Activated effector memory CD4-positive, alpha-beta T cell treated with anti-CD3 and anti-CD28 coated beads, Interleukin-2, amount 50 U/mL, for 16 hours (primary cell): ENCODE measurements around the gene ZNF280D.

ENCODE experiments used
- DNase-seq: peaks from one replicate; pipeline ENCODE4 v3.0.0-alpha.2; 2020

ZNF280D gene

DNA sequence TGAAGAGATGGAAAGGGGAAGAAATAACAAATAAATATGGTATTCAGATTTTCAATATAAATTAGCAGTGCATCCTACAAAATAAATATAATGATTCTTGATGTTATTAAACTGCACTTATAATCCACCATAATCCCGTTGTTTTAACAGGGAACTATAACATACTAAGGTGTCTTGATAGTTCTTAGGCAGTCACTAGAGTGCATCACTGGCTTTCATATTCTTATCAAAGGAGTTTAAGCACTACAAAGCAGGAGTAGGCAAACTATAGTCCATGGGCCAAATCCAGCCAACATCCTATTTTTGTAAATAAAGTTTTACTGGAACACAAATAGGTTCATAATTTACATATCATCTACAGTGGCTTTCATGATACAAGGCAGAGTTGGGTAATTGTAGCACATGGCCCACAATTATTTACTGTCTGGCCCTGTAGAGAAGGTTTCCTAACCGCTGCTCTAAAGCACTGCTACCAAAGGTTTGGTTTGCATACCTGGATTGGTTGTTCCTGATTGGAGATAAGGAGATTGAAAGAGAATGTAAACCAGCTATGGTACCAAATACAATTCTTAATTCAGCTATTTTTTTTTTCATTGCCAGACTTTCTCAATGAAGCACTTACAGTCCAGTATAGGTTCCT, 104.3 kb downstream of the ZNF280D start:
- no peak for DNase-seq

DNA sequence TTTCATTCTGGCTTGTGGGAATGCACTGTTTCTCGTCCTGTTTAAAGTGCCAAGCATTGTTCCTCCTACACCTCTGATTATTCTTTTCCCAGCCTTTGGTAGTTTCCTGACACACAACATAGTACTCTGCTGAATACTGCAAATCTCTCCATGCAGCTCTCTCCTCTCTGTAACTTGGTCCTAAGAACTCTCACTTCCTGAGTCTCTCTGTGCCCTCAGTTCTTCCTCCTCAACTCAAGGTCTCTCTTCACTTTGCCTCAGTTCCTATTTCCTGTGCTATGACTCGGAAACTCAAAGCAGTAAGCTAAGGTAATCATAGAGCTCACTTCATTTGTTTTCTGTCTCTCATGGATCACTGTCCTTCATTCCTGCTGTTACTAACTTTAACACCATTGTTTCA, 113.4 kb downstream of the ZNF280D start:
- DNase-seq: no peak

GRCh38 chr15:56617628-56618027, 115.7 kb downstream of the ZNF280D start:
- no peak for DNase-seq

DNA sequence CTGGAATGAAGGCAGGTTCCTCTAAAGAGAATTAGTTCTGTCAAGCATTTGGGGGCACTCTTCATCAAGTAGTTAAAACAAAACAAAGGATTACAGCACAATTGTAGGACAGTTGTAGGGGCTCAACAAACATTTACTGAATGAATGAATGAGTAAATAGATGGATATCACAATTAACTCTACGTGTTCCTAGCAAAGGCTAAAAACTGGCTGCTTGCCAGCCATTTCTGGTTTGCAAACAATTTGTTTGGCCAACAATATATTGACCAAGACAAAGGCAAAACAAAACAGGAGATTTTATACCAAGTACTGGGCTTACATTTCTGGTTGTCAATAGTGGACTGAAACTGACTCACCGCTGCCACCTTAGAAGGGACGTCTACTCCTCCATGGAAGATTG, 116.8 kb downstream of the ZNF280D start:
- no peak for DNase-seq

- DNase-seq: no peak
Measured at GRCh38 chr15:56613811-56614210, 119.5 kb downstream of the ZNF280D start.

GRCh38 chr15:56608993-56609392, 124.3 kb downstream of the ZNF280D start:
- no peak for DNase-seq

DNA sequence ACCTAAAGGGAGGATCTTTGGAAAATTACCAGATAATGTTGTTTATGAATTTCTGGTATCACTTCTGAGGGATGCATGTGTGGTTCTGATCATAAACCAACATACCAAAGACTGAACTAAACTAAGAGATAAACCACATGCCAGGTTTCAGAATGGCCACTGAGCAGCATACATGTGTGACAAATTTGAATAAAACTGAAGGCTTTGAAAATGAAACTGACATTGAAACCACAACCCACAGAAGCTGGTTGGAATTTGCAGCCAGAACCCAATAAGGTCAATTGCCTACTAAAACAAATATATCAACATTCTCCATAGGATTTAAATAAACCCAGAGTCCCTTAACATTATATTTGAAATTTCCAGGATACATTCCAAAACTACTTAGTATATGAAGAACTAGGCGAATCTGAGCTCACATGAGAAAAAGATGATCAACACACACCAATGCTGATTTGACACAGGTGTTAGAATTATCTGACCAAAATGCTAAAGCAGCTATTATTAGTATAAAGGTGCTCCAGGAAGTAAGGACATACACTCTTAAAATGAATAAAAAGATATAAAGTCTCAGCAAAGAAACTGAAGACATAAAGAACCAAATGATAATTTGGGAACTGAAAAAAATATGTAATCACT, 125.0 kb downstream of the ZNF280D start:
- DNase-seq: no peak

- DNase-seq: no peak
Measured at GRCh38 chr15:56602253-56602652, 131.1 kb downstream of the ZNF280D start.

- DNase-seq: no peak
Measured at GRCh38 chr15:56600380-56600779, 132.9 kb downstream of the ZNF280D start.

- no peak for DNase-seq
Measured at GRCh38 chr15:56598991-56599390, 134.3 kb downstream of the ZNF280D start.

GRCh38 chr15:56587686-56588085, 145.6 kb downstream of the ZNF280D start:
- DNase-seq: no peak

DNA sequence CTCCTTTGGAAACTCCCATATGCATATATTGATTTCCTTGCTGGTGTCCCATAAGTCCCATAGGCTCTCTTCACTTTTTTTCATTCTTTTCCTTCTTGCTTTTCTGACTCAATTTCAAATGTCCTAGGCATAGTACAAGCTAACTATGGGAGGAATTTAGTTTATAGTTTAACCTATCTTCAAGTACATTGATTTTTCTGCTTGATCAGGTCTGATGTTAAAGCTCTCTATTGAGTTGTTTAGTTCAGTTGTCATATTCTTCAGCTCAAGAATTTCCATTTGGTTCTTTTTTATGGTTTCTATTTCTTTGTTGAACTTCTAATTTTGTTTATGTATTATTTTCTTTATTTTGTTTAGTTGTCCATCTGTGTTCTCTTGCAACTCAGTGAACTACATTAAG, 147.1 kb downstream of the ZNF280D start:
- no peak for DNase-seq

- no peak for DNase-seq
Measured at GRCh38 chr15:56582785-56583184, 150.5 kb downstream of the ZNF280D start.
